ENCODE data around the gene SLC25A13. TPM values are rescaled to one million over a fixed set of nuclear protein-coding genes. Genes with fewer than 3 reads are reported as not detected.

Gene SLC25A13
- total and polyA plus RNA-seq, 2 experiments from 2014 or later = 32.0 to 37.5 TPM

GRCh38 chr7:96080027-96080426, 241.9 kb downstream of the SLC25A13 start:
- no peak for DNase-seq (ENCODE audit: low read depth in 1 of 2, low spot score in 1 of 2)
- TF ChIP-seq, protein P1, sequence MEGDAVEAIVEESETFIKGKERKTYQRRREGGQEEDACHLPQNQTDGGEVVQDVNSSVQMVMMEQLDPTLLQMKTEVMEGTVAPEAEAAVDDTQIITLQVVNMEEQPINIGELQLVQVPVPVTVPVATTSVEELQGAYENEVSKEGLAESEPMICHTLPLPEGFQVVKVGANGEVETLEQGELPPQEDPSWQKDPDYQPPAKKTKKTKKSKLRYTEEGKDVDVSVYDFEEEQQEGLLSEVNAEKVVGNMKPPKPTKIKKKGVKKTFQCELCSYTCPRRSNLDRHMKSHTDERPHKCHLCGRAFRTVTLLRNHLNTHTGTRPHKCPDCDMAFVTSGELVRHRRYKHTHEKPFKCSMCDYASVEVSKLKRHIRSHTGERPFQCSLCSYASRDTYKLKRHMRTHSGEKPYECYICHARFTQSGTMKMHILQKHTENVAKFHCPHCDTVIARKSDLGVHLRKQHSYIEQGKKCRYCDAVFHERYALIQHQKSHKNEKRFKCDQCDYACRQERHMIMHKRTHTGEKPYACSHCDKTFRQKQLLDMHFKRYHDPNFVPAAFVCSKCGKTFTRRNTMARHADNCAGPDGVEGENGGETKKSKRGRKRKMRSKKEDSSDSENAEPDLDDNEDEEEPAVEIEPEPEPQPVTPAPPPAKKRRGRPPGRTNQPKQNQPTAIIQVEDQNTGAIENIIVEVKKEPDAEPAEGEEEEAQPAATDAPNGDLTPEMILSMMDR (IDR thresholded peaks at IDR 0.05; ENCODE audit: low read depth, low read length) = no peak
- peaks cover 7% of the 10 kb centered on the region for H3K27me3 ChIP-seq

DNA sequence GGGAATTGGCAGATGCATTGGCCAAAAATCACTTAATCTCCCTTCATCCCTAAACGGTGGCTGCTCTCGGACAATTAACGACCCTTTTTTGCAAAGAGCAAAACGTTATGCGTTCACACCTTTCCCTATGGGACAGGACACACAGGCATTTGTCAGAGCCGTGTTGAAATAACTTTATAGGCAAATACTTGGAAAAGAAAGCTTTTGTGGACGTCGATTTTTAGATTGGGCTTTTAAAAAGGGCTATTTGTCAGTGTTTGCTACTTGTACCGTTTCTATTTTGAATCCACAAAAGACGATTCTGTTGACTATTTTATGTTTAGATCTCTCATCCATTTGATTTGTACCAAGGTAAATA, 245.6 kb downstream of the SLC25A13 start:
- Histone ChIP-seq H3K9me3 (ENCODE audit: low read depth) (no peaks in the 10 kb centered on the region), H3K4me3 (peak overlapping the region; percentile 35), H3K4me1 (ENCODE audit: low read depth) (no peaks in the 10 kb centered on the region), H3K36me3 (no peaks in the 10 kb centered on the region), H3K27ac (no peak overlapping the region), H3K27me3 (peaks cover 7% of the 10 kb centered on the region)
- TF ChIP-seq, protein P1 (IDR thresholded peaks at IDR 0.05; ENCODE audit: low read depth, low read length) = no peak
- DNase-seq (ENCODE audit: low read depth in 1 of 2, low spot score in 1 of 2) = no peak

More at GRCh38 chr7:96080027-96080426, 241.9 kb downstream of the SLC25A13 start:
- H3K27ac ChIP-seq = no peak overlapping the region
- no peaks in the 10 kb centered on the region for H3K36me3 ChIP-seq
- H3K4me3 ChIP-seq = no peak overlapping the region
- H3K4me1 ChIP-seq (ENCODE audit: low read depth) = no peaks in the 10 kb centered on the region
- no peaks in the 10 kb centered on the region for H3K9me3 ChIP-seq (ENCODE audit: low read depth)

DNA sequence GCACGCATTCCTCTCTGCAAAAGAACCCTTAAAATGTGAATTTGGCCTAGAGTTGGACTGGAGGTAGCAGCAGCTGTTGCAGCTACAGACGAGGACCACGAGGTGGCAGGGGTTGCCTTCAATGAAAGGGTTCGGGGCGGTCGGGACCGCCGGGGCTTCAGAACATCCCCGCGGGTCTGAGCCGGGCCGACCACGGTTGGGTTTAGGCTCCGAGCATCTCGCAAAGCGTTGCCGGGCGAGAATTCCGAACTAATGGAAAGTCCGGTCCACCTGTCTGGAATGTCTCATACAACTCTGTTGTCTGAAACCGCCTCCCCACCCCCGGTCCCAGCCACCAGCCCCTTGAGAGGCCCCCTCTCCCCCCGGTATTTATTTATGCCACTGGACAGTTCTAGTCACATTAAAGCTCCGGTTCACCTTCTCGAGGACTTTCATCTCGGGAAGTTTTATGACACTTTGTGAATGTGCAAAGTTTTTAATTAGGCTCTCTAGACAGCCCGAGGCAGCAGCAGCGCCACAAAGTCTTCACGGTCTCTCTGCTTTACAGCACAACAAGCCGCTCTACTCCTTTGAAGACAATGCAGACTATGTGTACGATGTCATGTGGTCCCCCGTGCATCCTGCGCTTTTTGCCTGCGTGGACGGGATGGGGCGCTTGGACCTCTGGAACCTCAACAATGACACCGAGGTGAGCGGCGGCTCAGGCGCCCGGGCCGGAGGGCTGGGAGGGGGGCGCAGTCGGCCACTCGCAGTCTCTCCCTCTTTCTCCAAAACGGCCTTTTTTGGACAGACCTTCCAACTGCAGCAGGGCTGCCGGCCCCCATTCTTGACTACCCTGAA, 246.2 kb downstream of the SLC25A13 start:
- Histone ChIP-seq H3K36me3 (no peaks in the 10 kb centered on the region), H3K27me3 (peaks cover 7% of the 10 kb centered on the region), H3K9me3 (ENCODE audit: low read depth) (no peaks in the 10 kb centered on the region), H3K4me3 (peak overlapping the region; percentile 35), H3K27ac (no peak overlapping the region), H3K4me1 (ENCODE audit: low read depth) (no peaks in the 10 kb centered on the region)
- peak; percentile 70 to 73 for DNase-seq (ENCODE audit: low read depth in 1 of 2, low spot score in 1 of 2)
- TF ChIP-seq, protein P1 (IDR thresholded peaks at IDR 0.05; ENCODE audit: low read depth, low read length) = peak; percentile 91

DNA sequence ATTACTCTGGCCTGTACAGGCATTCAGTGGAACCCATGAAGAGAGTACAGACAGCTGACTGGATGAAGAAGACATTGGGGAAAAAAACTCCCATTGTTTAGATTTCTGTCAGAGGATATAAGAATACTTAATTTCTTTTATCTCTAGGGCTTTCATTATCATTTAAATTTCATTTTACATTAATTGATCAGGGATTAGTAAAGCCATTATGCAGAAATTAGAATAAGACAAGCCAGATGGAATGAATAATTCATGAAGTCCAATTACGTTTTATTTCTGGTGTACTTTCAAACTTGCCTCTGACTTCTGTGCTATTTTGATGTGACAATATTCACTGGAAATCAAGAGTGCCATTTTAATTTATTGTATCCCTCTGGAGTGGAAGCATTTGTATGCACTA, 247.0 kb downstream of the SLC25A13 start:
- Histone ChIP-seq H3K27ac (no peak overlapping the region), H3K9me3 (ENCODE audit: low read depth) (no peaks in the 10 kb centered on the region), H3K36me3 (no peaks in the 10 kb centered on the region), H3K27me3 (peaks cover 7% of the 10 kb centered on the region), H3K4me1 (ENCODE audit: low read depth) (no peaks in the 10 kb centered on the region), H3K4me3 (no peak overlapping the region)
- DNase-seq (ENCODE audit: low read depth in 1 of 2, low spot score in 1 of 2) = no peak
- TF ChIP-seq, protein P1 (IDR thresholded peaks at IDR 0.05; ENCODE audit: low read depth, low read length) = no peak

Measured in cardiac muscle cell (in vitro differentiated cells and primary cell).